HEK293 (cell line): Measurements from ENCODE around the gene MEGF10.

Experiments used
- CTCF ChIA-PET: fragments of 350-600 bp; formaldehyde crosslinking; extraction: SDS; loops from one replicate; lab custom pipeline; 2021; ENCODE audit warnings: antibody characterized with exemption; lab: Yijun Ruan, JAX
- POLR2A ChIA-PET: fragments of 300-600 bp; formaldehyde crosslinking; extraction: SDS; loops from one replicate; lab custom pipeline; 2020; ENCODE audit warnings: antibody characterized with exemption, inconsistent platforms; lab: Yijun Ruan, JAX
- H3K27ac ChIP-seq: fragments of 200-500 bp; sonication (Bioruptor generic); 2 replicates; pipeline ENCODE4 v1.5.1; 2014; ENCODE audit warnings: low read depth, low read length, control low read depth, inconsistent platforms; ENCODE audit errors: extremely low read depth
- H3K36me3 ChIP-seq, 2 experiments: fragments of 200-500 bp in 1 of 2; sonication (Bioruptor generic) in 1 of 2; 1 replicate in 1 of 2; 2 replicates in 1 of 2; pipeline ENCODE4 v1.5.1; 2014 to 2017; ENCODE audit warnings: inconsistent platforms in 2 of 2, low read length in 2 of 2; ENCODE audit not compliant: control insufficient read depth in 2 of 2, insufficient read depth in 1 of 2
- H3K4me1 ChIP-seq: fragments of 200-500 bp; sonication (Bioruptor generic); 2 replicates; pipeline ENCODE4 v1.5.1; 2014; ENCODE audit warnings: mild to moderate bottlenecking, low read length, inconsistent platforms; ENCODE audit not compliant: control insufficient read depth, insufficient read depth
- H3K4me3 ChIP-seq: 2 replicates; pipeline ENCODE4 v1.5.1; 2011; ENCODE audit warnings: low read depth, mild to moderate bottlenecking, control low read depth, low read length, moderate library complexity
- H3K9me3 ChIP-seq: fragments of 200-500 bp; sonication (Bioruptor generic); 2 replicates; pipeline ENCODE4 v1.5.1; 2014; ENCODE audit warnings: low read depth, low read length, inconsistent platforms; ENCODE audit not compliant: control insufficient read depth, insufficient read depth
- AEBP2 ChIP-seq: fragments of 450-650 bp; formaldehyde crosslinking; IDR thresholded peaks from 2 replicates; pipeline ENCODE4 v1.5.1; 2016; ENCODE audit warnings: missing biosample characterization, missing genetic modification characterization, borderline replicate concordance
- GLI2 ChIP-seq: fragments of 450-650 bp; formaldehyde crosslinking; IDR thresholded peaks from 2 replicates; pipeline ENCODE4; 2017; ENCODE audit warnings: missing biosample characterization, missing genetic modification characterization, low read depth, borderline replicate concordance
- INSM2 ChIP-seq: fragments of 450-650 bp; formaldehyde crosslinking; IDR thresholded peaks from 2 replicates; pipeline ENCODE4 v1.5.1; 2016; ENCODE audit warnings: missing biosample characterization, missing genetic modification characterization
- KLF1 ChIP-seq: fragments of 450-650 bp; formaldehyde crosslinking; IDR thresholded peaks from 2 replicates; pipeline ENCODE4 v1.5.1; 2016; ENCODE audit warnings: missing biosample characterization, missing genetic modification characterization
- KLF16 ChIP-seq: fragments of 450-650 bp; formaldehyde crosslinking; IDR thresholded peaks from 2 replicates; pipeline ENCODE4 v1.5.1; 2017; ENCODE audit warnings: missing biosample characterization, missing genetic modification characterization
- PATZ1 ChIP-seq: fragments of 450-650 bp; formaldehyde crosslinking; IDR thresholded peaks from 2 replicates; pipeline ENCODE4 v1.5.1; 2016; ENCODE audit warnings: missing biosample characterization, missing genetic modification characterization
- PRDM10 ChIP-seq: fragments of 450-650 bp; formaldehyde crosslinking; IDR thresholded peaks from 2 replicates; pipeline ENCODE4 v1.5.1; 2016; ENCODE audit warnings: missing biosample characterization, missing genetic modification characterization
- PRDM4 ChIP-seq: fragments of 450-650 bp; formaldehyde crosslinking; IDR thresholded peaks from 2 replicates; pipeline ENCODE4 v1.5.1; 2017; ENCODE audit warnings: missing biosample characterization, missing genetic modification characterization
- SP7 ChIP-seq: fragments of 450-650 bp; formaldehyde crosslinking; IDR thresholded peaks from 2 replicates; pipeline ENCODE4 v1.5.1; 2016; ENCODE audit warnings: missing biosample characterization, missing genetic modification characterization
- WT1 ChIP-seq: fragments of 450-650 bp; formaldehyde crosslinking; IDR thresholded peaks from 2 replicates; pipeline ENCODE4 v1.5.1; 2016; ENCODE audit warnings: missing biosample characterization, missing genetic modification characterization
- ZFHX2 ChIP-seq: fragments of 450-650 bp; formaldehyde crosslinking; conservative IDR thresholded peaks from 2 replicates; pipeline ENCODE4 v1.5.1; 2016; ENCODE audit warnings: missing biosample characterization, missing genetic modification characterization
- ZNF248 ChIP-seq: fragments of 450-650 bp; formaldehyde crosslinking; IDR thresholded peaks from 2 replicates; pipeline ENCODE4 v1.5.1; 2017; ENCODE audit warnings: missing biosample characterization, missing genetic modification characterization
- ZNF335 ChIP-seq: fragments of 450-650 bp; formaldehyde crosslinking; conservative IDR thresholded peaks from 2 replicates; pipeline ENCODE4 v1.5.1; 2016; ENCODE audit warnings: missing biosample characterization, missing genetic modification characterization
- ZNF37A ChIP-seq: fragments of 450-650 bp; IDR thresholded peaks from 2 replicates; pipeline ENCODE4 v1.5.1; 2018; ENCODE audit warnings: missing biosample characterization, missing genetic modification characterization
- ZNF423 ChIP-seq: fragments of 450-650 bp; formaldehyde crosslinking; IDR thresholded peaks from 2 replicates; pipeline ENCODE4 v1.5.1; 2016; ENCODE audit warnings: missing biosample characterization, missing genetic modification characterization
- ZNF473 ChIP-seq: fragments of 450-650 bp; formaldehyde crosslinking; IDR thresholded peaks from 2 replicates; pipeline ENCODE4 v1.5.1; 2017; ENCODE audit warnings: missing biosample characterization, missing genetic modification characterization
- ZNF645 ChIP-seq: fragments of 450-650 bp; formaldehyde crosslinking; IDR thresholded peaks from 2 replicates; pipeline ENCODE4; 2016; ENCODE audit warnings: missing biosample characterization, missing genetic modification characterization
- ZNF654 ChIP-seq: fragments of 450-650 bp; formaldehyde crosslinking; IDR thresholded peaks from 2 replicates; pipeline ENCODE4 v1.5.1; 2016; ENCODE audit warnings: low read depth, missing biosample characterization, missing genetic modification characterization
- ZNF658 ChIP-seq: fragments of 450-650 bp; formaldehyde crosslinking; IDR thresholded peaks from 2 replicates; pipeline ENCODE4; 2016; ENCODE audit warnings: missing biosample characterization, missing genetic modification characterization

MEGF10 gene

GRCh38 chr5:127326976-127327755 lies 36.6 kb downstream of the MEGF10 start:
- POLR2A ChIA-PET = no interaction called here
- Histone ChIP-seq H3K4me1 (peaks cover 4% of the 10 kb centered on the region; the same call in 1 of the 2 replicates), H3K9me3 (no peaks in the 10 kb centered on the region), H3K36me3 (no peaks in the 10 kb centered on the region), H3K4me3 (no peak overlapping the region), H3K27ac (no peak overlapping the region)
- CTCF ChIA-PET = no interaction called here
- no peak for TF ChIP-seq GLI2 (tag by site-specific recombination)
- TF ChIP-seq ZNF658 (tag by site-specific recombination) = no peak
- no peak for TF ChIP-seq PRDM10
- TF ChIP-seq PATZ1 (tag by site-specific recombination) = no peak
- no peak for TF ChIP-seq PRDM4
- TF ChIP-seq KLF1 (tag by site-specific recombination) = no peak
- TF ChIP-seq WT1 (tag by site-specific recombination) = no peak
- no peak for TF ChIP-seq ZNF248 (tag by site-specific recombination)
- no peak for TF ChIP-seq ZFHX2 (tag by site-specific recombination)
- TF ChIP-seq AEBP2 = no peak
- no peak for TF ChIP-seq ZNF37A
- no peak for TF ChIP-seq ZNF654 (tag by site-specific recombination)
- TF ChIP-seq ZNF335 = no peak
- TF ChIP-seq ZNF473 = no peak
- no peak for TF ChIP-seq INSM2 (tag by site-specific recombination)
- no peak for TF ChIP-seq SP7
- no peak for TF ChIP-seq ZNF645 (tag by site-specific recombination)
- no peak for TF ChIP-seq KLF16 (tag by site-specific recombination)
- no peak for TF ChIP-seq ZNF423 (tag by site-specific recombination)
